ENCODE measurements around the gene BSND.

DNA sequence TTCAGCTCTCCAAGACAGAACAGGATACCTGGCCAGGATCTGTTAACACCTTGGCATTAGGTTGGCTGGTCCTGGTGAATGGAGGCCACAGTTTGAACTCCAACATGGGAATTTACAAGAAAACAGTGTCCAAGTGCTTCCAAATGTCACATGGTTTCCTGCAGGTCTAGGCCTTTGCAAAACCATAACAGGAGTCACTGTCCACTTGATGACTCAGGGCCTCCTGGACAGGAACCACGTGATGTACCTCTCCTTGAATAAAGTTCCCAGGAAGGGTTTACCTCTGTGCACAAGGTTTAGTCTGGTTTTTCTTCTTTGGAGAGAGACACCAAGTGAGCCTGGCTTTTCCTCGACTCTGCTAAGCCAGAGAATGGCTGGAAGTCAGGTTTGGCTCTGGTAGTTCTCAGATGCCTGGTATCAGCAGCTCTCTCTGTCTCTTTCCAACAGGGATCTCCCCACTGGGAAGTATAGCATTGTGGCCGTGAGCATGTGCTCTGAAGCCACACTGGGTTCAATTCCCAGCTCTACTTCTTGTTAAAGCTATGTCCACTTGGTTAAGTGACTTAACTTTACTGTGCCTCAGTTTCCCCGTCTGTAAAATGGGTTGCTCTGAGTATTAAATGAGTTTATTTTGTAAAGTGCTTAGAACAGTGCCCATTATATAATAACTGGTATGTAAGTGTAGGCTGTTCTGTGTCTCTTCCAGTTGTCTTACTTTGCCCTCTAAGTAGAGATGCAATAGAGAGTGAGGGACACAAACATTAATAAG is 45.6 kb upstream of the BSND start:
- TF ChIP-seq MXI1 (IDR thresholded peaks at IDR 0.05; ENCODE audit: low read depth, low read length) (no peak), CTCF (IDR thresholded peaks at IDR 0.05 in 2 of 3, conservative IDR thresholded peaks at IDR 0.05 in 1 of 3; ENCODE audit: insufficient read depth in 2 of 3, low read depth in 1 of 3, low read length in 3 of 3) (no peak), ZNF436 (CRISPR knock-in tag; IDR thresholded peaks at IDR 0.05) (no peak), RBBP5 (IDR thresholded peaks at IDR 0.05; ENCODE audit: borderline replicate concordance, insufficient read depth, low read length, poor library complexity, severe bottlenecking) (no peak), TBP (optimal IDR thresholded peaks at IDR 0.05; ENCODE audit: low read depth, low read length) (no peak), ELF4 (CRISPR knock-in tag; IDR thresholded peaks at IDR 0.05) (no peak), NFATC3 (IDR thresholded peaks at IDR 0.05) (no peak), BACH1 (tag; IDR thresholded peaks at IDR 0.05) (no peak), E2F6 (IDR thresholded peaks at IDR 0.05; ENCODE audit: borderline replicate concordance in 1 of 2, extremely low read depth in 1 of 2, insufficient read depth in 1 of 2, insufficient read length in 1 of 2, low read depth in 1 of 2, low read length in 1 of 2, poor library complexity in 1 of 2, severe bottlenecking in 1 of 2) (no peak), SIN3A (IDR thresholded peaks at IDR 0.05; ENCODE audit: borderline replicate concordance in 2 of 2, control insufficient read depth in 1 of 2, low read depth in 2 of 2, low read length in 2 of 2) (no peak), ZNF253 (CRISPR knock-in tag; conservative IDR thresholded peaks at IDR 0.05) (no peak), POLR2A (conservative IDR thresholded peaks at IDR 0.05) (no peak)
